ENCODE data around the gene LRBA.

Gene LRBA

DNA sequence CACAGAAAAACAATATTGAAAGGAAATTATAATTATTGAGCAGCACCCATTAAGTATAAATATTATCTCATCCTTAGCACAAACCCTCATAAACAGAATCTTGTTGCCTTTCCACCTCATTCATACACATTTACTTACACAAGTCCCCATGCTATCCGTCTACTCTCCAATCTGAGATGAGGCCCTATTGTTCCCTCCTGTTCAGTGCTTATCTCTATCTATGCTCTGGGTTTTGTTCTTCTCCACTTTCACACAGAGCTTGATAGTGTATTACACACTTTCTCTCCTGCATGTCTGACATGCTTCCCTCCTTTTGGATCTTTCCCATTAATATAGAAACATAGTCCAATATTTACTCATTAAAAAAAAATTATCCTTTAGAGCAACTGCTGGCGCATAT lies 671.3 kb downstream of the LRBA start:
- no peak for DNase-seq

DNA sequence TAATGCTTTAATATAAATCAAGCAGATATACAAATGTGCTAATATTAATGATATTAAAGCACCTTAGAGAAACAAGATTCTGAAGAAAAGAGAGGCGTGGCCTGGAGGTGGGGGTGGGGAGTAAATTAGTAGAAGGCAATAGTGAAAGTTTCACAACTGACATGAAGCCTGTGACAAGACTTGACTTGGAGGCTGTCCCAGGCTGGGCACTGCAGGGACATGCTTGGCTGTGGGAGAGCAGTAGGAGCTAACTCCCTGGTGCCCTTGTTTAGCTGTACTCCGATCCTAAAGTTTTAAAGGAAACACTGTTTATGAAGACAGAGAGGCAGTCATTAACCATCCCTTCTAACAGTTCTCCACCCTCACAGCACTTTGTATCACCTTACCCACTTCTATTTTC lies 672.1 kb downstream of the LRBA start:
- no peak for DNase-seq

DNA sequence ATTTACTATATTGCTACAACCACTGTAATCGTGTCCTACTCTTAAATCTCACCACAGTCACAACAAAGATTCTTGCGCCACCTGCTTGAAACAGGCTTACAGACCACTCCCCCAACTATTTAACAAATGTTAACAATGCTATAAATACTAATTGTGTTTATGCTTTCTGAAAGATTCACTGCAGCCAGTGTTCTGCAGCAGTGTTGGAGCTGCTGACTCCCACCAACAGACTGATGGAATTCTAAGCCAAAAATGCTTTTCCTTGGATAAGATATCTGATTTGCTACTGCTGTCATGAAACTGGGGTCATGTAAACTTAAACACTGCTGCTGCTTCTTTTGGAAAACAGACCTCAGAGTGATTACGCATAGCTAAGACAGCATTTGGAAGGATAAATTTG lies 677.4 kb downstream of the LRBA start:
- no peak for DNase-seq

DNA sequence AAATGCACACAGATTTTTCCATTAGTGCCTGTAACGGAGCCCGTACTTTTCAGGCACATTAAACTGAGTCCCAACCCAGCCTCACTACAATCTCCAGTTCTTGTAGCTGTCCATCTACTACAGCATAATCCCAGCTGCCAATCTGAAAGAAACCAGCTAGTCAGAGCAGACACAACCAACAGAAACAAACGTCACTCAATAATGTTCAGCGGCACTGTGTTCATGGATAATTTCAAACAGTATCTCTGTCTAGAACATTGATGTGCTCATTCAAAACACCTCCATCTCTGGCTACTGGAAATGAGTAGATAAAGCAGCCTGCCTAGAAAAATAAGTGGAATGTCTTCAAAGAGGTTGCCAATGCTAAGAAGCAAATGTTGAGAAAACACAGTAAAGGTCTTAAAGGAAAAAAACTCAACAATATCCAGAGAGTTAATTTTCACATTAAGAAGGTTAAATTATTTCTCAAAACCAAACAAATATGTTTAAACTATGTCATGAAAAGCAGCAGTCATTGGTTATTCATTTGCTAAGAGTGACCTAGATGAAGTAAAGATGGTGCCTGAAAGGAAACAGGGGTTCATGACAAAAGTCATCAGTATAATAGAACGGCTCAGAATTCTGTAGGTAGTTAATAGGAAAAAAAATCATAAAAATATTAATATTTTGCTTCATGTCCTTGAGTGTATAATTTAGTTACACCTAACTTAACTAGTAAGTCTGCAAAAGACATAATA lies 678.2 kb downstream of the LRBA start:
- DNase-seq, result no peak

DNA sequence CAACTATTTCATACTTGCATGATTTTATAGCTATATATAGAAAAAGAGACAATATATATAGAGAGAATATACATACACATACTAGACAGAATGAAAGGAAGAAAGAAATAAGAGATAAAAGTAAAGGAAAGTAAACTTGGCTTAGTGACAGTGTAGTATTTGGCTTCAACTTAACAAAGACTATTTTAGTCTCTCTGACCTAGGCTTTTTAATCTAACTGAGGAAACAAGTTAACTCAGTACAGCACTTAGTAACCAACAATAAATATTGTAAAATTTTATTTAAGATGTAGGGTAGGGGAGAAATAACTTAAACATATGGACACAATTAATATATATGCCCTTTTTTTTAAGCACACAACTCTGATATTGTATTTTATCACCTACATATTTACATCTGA lies 682.1 kb downstream of the LRBA start:
- no peak for DNase-seq

DNA sequence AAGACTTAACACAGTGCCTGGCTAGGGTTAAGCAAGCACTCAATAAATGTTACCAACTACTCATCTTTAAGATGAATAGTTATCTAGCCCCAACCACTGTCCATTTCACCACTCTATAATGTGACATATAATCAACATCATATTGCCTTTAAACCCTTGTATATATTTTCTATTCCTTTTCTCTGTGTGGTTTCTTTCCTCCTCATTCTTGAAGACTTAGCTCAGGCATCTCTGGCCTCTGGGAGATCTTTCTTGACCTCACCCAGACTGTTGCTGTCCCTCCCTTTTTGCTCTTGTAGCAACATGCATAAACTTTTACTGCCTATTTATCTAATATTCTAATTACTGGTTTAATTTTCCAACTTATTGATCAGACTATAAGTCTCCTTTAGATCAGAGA lies 683.0 kb downstream of the LRBA start:
- DNase-seq, result no peak

DNA sequence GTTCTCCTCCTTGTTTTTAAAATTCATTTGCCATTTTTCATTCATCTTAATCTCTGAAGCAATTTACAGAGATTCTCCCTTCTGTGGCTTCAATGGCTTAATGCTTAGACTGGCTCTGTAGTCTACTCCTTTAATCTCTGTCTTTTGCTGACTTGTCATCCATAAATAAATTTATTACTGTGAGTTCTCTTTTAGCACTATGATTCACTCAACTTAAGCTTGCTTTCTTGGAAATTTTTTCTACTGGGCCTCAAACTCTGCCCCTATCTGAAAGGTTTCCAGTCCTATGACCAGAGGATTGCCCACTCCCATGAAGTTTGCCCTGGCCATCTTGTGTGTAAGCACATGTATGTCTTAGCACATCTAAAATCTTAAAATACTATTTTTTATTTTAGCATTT lies 685.7 kb downstream of the LRBA start:
- DNase-seq, result no peak

DNA sequence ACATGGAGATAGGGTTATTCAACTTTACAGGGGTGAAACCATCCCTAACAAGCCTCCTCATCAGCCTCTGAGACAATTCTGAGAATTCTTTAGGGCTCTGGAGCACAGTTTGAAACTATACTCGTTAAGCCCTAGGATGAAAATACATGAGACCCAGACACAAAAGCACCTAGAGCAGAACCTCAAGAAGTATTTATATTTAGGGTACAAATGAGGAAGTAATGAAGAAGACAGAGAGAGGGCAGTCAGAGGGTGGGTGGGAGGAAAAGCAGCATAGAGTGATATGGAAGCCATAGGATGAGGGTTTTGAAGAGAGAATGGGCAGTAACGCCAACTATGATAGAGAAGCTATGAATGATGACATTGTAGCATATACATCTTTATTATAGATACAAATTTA lies 686.6 kb downstream of the LRBA start:
- no peak for DNase-seq

DNA sequence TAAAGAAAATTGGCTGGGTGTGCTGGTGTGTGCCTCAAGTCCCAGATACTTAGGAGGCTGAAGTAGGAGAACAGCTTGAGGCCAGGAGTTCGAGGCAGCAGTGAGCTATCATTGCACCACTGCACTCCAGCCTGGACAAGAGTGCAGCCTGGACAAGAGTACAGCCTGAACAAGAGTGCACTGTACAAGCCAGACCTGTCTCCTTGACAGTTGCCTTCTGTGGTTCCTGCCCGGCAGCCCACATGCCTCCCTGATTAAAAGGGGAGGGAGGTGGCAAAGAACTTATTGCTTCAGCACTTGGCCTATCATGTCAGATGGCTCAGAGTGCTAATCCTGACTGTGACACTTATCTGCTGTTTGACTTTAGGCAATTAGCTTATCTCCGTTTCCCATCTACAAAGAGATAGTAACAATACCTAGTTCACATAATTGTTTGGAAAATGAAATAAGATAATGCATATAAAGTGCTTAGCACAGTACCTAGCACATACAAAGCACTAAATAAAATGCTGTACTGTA lies 687.8 kb downstream of the LRBA start:
- no peak for DNase-seq

DNA sequence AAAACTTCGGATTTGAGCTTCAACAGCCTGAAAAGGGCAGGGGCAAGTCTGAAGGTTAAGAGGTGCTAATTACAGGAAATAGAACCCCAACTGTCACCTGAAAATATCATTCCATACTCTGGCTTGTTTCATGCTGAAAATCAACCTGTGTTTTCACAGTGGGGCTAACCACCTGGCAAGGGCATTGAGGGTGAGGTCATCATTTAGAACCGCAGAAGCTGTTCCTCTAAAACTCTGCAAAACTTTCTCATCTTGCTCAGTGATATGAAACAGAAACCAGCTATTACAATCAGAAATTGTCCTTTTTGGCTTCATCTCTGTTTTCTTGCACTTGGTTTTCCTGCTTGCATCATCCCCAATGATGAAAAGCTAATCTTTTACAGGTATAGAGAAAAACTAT lies 689.2 kb downstream of the LRBA start:
- DNase-seq, result no peak

DNA sequence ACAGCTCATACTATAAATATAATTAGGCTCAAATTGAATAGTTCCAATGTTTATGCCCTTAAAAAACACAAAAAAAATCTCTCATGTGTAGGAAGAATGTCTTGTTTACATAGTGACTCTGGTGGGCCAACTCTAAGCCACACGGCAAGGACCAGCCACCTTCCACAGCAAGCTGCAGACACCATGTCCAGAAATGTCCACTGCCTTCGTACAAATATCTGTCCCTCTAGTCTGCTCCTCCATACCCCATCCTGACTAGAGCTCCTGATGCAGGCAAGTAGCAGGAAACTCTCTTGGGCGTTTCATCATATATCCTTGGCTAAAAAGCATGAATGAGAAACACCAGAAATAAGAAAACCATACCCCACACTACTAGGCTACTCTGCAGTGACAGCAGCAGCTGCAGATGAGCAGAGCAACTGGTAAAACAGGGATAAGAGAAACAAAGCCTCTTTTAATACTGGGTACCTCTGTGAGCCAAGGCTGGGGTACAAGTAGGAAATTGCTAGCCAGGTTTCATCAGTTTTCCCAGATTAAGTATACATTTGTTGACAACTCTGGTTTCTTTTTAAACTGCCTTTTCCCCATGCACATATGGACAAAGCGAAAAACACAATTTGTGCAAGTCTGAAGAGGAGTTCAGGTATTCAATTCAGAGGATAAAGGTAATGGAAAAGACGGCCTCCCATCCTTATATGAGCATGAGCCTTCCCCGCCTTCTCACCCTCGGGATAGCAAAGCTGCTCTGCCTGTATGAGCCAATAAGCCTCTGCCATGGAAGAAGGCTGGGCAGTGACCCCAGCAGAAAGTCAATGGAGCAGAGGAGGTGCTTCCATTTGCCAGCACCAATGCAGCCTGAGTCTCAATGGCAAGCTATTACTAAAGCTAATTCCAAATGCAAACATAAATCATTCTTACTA lies 691.4 kb downstream of the LRBA start:
- no peak for DNase-seq

DNA sequence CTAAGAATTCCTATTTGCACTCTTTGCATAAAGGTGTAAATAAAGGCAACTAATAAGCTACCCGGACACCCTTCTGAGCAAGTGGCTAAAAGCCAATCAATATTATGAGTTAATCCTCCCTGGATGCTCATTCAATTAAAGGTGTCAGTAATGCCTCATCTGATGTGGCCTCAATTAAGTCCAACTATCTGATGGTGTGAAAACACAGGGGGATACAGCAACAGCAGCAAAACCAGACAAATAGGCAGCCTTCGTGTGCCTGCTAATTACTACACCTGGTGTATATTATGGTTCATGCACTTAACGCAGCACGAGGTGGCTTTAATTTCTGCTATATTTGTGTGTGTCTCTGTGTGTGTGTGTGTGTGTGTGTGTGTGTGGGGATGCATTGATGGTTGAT lies 692.4 kb downstream of the LRBA start:
- DNase-seq, result no peak

DNA sequence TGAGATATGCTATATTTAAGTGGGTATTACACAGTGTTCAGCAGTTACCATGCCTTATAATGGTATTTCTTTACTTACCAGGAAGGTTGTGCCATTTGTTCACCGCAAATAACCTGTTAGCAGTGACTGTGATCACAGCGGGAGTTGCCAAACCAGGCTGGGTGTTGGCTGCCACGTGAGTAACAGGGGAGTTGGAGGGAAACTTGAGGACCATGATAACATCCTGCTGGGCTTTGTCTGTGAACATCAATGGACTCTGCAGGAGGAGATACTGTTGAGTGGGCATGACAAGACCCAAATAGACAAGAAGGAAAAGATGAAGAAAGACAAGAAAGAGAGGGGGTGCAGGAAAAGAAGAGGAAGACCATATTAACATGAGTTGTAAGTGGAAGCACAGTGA lies 694.0 kb downstream of the LRBA start:
- no peak for DNase-seq

DNA sequence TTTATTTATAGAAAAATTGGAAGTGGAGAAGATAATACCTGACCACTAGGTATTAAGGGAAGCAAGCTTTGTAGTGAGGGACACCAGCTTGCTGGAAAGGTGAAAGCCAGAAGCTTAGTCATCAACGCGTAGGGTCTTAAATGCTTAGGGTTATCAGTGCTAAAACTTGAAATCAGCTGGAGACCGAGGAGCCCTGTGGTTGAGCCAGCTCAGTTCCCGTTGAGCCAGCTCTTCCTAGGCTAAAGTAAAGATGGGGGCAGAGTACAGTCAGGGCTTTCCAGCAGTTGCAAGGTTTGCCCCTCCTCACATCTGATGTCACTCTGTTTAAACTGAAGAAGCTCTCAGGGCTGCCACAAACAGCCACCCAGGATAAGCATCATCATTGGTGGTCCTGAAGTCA lies 696.1 kb downstream of the LRBA start:
- DNase-seq, result no peak

DNA sequence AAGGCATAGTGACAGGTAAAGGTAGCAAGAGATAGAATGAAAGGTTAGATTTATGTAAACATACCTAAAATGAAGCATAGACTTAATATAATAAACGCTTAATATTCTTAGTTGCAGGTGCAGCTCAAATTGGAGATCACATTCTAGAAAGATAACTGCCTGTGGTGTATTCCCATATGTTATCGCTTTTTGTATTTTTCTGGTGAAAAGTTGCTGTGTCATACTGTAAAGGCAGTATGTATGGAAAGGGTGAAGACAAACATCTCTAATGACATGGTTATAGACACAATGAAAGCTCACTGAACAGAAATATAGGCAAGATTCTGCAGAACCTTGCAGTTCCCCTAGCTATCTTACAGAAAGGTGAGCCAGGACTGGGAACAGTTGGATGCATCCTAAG lies 696.6 kb downstream of the LRBA start:
- DNase-seq, result no peak

DNA sequence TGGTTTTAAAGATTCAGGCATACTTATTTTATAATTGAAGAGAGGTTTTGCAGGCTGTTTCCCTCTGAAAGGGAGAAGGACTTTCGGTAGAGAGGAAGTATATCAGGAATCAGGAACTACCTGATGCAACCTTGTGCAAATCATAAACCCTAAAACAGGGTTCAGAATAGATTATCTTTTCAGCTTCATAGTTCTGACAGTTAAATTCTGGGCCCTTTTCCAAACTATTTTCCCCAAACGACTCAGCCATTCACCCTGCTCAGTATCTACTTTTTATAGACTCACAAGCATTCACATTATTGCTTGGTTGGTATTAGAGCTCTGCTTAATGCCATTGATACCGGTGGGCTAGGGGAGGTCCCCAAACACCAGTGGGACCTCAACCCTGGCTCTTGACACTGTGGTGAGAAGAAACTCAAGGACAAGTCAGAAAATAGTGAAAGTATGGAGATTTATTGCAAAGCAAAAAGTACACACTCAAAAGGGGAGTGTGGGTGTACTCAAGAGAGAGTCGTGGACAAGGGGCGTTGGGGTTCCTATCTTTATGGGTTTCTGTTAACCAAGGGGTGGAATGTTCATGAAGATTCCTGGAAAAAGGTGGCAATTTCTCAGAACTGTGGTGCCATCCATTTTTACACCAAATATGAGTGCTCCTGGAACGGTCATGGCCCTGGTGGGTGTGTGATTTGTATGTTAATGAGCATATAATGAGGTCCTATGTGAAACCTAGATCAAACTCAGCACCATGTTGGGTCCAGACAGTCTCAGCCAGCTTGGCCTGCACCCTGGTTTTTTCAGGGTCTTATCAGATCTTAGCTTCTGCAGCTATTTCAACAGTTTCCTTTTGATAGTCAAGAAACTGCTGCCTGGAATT lies 698.5 kb downstream of the LRBA start:
- DNase-seq, result no peak

DNA sequence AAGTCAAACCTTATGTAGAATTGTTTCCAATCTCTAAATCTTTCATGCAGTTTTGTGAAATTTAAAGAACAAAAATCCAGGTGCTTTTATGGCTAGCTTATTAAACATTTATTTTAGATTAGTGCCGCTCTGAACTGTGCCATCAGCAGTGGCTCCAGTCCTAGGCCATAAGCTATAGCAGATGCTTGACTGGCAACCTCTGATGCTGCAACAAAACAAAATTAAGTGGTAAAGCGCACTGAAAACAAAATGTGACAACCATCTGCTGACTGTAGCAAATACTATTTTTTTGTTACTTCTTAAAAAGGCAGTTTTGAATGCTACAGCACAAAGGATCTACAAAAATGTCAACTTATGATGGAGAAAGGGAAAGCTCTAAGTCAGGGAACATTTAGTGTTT lies 699.4 kb downstream of the LRBA start:
- DNase-seq, result no peak

DNA sequence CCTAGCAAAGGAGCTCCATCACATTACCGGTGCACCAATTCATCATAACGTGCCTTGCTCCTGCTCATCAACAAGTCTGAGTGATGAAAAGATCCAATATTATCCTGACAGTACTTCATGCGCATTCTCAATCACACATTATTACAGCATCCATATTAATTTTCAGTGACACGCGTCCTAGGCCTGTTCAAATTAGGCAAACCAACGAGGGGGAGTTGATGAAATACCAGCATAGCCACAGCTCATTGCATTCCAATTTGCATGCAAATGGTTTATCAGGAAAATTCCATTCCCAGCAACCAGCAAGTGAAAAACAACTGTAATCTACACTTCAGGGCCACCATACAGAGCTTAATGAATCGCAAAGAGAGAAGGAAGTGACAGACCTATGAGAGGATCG lies 699.9 kb downstream of the LRBA start:
- DNase-seq, result no peak

DNA sequence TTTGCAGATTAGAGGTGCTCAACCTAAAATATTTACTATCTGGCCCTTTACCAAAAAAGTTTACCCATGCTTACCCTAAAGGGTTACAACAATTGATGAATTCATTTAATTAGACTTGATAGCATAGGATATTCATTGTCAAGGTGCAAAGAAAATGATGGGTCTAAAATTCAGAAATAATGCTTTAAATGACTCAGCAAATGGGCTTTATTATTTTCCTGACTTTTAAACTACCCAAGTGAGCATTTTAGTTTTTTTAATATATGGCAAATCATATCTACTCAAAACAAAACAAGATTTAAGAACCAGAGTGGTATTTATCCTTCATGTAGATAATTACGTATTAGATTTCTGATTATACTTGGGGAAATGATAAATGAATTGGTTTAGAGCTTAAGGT lies 701.1 kb downstream of the LRBA start:
- DNase-seq, result no peak

DNA sequence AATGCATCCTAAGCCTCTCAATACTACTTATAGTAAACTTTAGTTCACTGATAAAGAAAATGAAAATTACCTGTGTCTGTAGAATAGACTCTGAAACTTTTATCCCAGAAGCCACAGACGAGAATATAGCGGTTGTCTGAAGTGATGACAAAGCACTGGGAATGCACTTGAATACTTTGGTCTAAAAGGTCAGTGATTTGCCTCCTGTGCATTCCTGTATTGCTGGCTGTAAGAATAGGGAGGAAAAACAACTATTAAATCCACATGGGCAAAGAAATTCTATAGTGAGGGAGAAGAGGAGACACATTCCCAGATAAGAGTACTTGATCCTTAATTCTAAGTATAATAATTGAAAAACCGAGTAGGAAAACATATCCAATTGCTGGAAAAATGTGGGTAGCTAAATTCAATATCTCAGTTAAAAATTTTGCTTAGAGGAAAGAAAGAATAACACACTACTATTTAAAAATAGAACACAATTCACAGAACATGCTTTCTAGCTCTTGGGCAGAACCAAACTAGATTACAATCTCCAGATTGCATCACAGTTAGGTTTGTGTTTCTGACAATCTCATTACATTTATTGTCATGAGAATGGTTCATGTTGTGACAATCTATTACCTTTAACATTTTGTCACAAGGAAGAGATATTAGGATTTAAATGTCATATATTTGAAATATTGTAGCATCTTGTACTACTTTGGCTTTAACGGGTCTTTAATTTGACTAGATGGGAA lies 704.8 kb downstream of the LRBA start:
- DNase-seq, result no peak

DNA sequence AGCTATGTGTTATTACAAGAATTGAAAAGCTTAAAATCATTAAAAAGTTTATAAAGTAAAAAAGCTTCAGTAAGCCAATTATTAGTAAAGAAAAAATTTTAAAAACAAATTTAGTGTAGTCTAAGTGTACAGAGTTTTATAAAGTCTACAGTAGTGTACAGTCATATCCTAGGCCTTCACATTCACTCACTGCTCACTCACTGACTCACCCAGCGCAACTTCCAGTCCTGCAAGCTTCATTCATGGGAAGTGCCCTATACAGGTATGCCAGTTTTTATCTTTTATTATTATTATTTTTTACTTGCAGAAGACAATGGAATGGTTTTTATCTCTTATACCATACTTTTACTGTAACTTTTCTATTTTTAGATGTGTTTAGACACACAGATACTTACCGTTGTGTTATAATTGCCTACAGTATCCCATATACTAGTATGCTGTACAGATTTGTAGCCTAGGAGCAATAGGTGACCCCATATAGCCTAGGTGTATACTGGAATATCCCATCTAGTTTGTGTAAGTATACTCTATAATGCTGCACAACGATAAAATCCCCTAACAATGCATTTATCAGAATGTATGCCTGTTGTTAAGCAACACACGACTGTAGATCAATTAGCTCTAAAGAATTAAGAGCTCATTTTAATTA lies 706.1 kb downstream of the LRBA start:
- DNase-seq, result no peak

DNA sequence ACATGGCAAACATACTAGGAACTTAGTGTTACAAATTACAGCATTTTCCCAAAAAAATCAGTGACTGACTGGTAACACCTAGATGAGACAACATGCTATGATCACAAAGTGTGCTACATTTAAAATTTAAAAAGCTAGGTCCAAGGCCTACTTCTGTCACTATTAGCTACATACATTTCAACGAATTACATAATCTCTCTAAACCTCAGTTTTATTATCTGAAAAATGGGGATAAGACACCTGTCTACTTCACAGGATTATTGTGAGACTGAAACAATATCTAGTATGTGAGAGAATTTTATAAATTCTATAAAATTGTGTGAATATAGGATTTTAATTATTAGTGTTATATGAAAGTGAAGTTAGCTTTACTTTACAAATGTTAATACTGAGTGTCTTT lies 708.4 kb downstream of the LRBA start:
- no peak for DNase-seq
